Left ventricle myocardium inferior (tissue), 1 donor: ENCODE data around the gene HSD17B1. TPM values are rescaled to one million over a fixed set of nuclear protein-coding genes. Genes with fewer than 3 reads are reported as not detected.
"Not testable (repeated sequence)": the region's sequence is repeated elsewhere in the genome, so short reads cannot be mapped to it uniquely, and the experiment has no call there.

ENCODE experiments used
- DNase-seq: peaks from one replicate; pipeline ENCODE4 v3.0.0-alpha.2; 2020
- H3K27ac ChIP-seq: fragments of 200-600 bp; replicated peaks from 2 replicates; pipeline ENCODE4 v1.8.0; 2021
- H3K27me3 ChIP-seq: fragments of 200-600 bp; 2 replicates; pipeline ENCODE4 v1.8.0; 2021; ENCODE audit warnings: low read depth
- H3K36me3 ChIP-seq: fragments of 200-600 bp; 2 replicates; pipeline ENCODE4 v1.8.0; 2021
- H3K4me1 ChIP-seq: fragments of 200-600 bp; 2 replicates; pipeline ENCODE4 v1.8.0; 2021
- H3K4me3 ChIP-seq: fragments of 200-600 bp; 2 replicates; pipeline ENCODE4 v1.8.0; 2021; ENCODE audit warnings: mild to moderate bottlenecking, moderate library complexity
- H3K9me3 ChIP-seq: fragments of 200-600 bp; replicated peaks from 2 replicates; pipeline ENCODE4 v1.8.0; 2021
- CTCF ChIP-seq: fragments of 200-600 bp; IDR thresholded peaks from 2 replicates; pipeline ENCODE4 v1.8.0; 2021; ENCODE audit warnings: antibody characterized with exemption, mild to moderate bottlenecking, borderline replicate concordance
- intact Hi-C: fragments of 100-400 bp; cut with micrococcal nuclease; formaldehyde crosslinking; loops from one replicate; pipeline ENCODE4 v1.11.0; 2022
- total RNA-seq: library from RNA; stranded (reverse); fragmentation: NEBNext Ultra II Directional; extraction: Animal tissue kit (Norgen Biotek cat#: 25700); gene quantifications from one replicate; pipeline ENCODE4 v1.2.1, GENCODE V29; 2021
- donor health status: DM: no; HTN: yes; CAD: no; lungs with severe emphysema.

Gene HSD17B1
- total RNA-seq, 1 donor from 2014 or later: 0.99 TPM

GRCh38 chr17:42537156-42537805 is 15.4 kb upstream of the HSD17B1 start:
- no peak for DNase-seq
- Histone ChIP-seq H3K36me3 (peaks cover 37% of the 10 kb centered on the region), H3K4me3 (peak overlapping the region; percentile 79), H3K27ac (peak overlapping the region; percentile 97), H3K4me1 (peaks cover 34% of the 10 kb centered on the region), H3K9me3 (no peaks in the 10 kb centered on the region), H3K27me3 (no peaks in the 10 kb centered on the region)
- no peak for TF ChIP-seq CTCF
- intact Hi-C loops: no loop called here

- TF ChIP-seq CTCF: no peak
- H3K27me3 ChIP-seq: no peaks in the 10 kb centered on the region
- H3K4me1 ChIP-seq: peaks cover 28% of the 10 kb centered on the region
- H3K27ac ChIP-seq: no peak overlapping the region
- DNase-seq: no peak
- no peaks in the 10 kb centered on the region for H3K9me3 ChIP-seq
- intact Hi-C loops: no loop called here
- H3K36me3 ChIP-seq: peaks cover 44% of the 10 kb centered on the region
- H3K4me3 ChIP-seq: no peak overlapping the region
These were observed 14.8 kb upstream of the HSD17B1 start for GRCh38 chr17:42537826-42538451.

- DNase-seq: no peak
- Histone ChIP-seq H3K36me3 (peaks cover 49% of the 10 kb centered on the region), H3K27ac (no peak overlapping the region), H3K27me3 (no peaks in the 10 kb centered on the region), H3K4me3 (no peak overlapping the region), H3K9me3 (no peaks in the 10 kb centered on the region), H3K4me1 (peaks cover 28% of the 10 kb centered on the region)
- intact Hi-C loops: no loop called here
- no peak for TF ChIP-seq CTCF
These were observed 14.2 kb upstream of the HSD17B1 start for GRCh38 chr17:42538482-42538881.

- peaks cover 16% of the 10 kb centered on the region for H3K4me1 ChIP-seq
- intact Hi-C loops, H3K27ac ChIP-seq, H3K4me3 ChIP-seq, H3K9me3 ChIP-seq, DNase-seq, H3K27me3 ChIP-seq: not testable (repeated sequence)
- H3K36me3 ChIP-seq: peaks cover 59% of the 10 kb centered on the region
These were observed 12.2 kb upstream of the HSD17B1 start for GRCh38 chr17:42540558-42540957.

GRCh38 chr17:42541041-42541833 is 11.5 kb upstream of the HSD17B1 start:
- TF ChIP-seq CTCF: no peak
- intact Hi-C loops: no loop called here
- Histone ChIP-seq H3K4me3 (no peak overlapping the region), H3K27ac (no peak overlapping the region), H3K36me3 (peaks cover 59% of the 10 kb centered on the region), H3K9me3 (no peaks in the 10 kb centered on the region), H3K27me3 (no peaks in the 10 kb centered on the region), H3K4me1 (peaks cover 12% of the 10 kb centered on the region)
- no peak for DNase-seq
